HUES6 (cell line): Measurements from ENCODE around the gene USP32.

Source experiments
- H3K27ac ChIP-seq: 2 replicates; pipeline ENCODE4 v1.7.0; 2013; ENCODE audit warnings: low read depth, mild to moderate bottlenecking, low read length, inconsistent platforms
- H3K27me3 ChIP-seq: 2 replicates; pipeline ENCODE4 v1.6.1; 2013; ENCODE audit warnings: low read length; ENCODE audit not compliant: control insufficient read depth, insufficient read depth
- H3K36me3 ChIP-seq: 2 replicates; pipeline ENCODE4 v1.6.1; 2013; ENCODE audit warnings: low read length; ENCODE audit not compliant: control insufficient read depth, insufficient read depth
- H3K4me1 ChIP-seq: 2 replicates; pipeline ENCODE4 v1.6.1; 2013; ENCODE audit warnings: low read length; ENCODE audit not compliant: control insufficient read depth, insufficient read depth
- H3K4me3 ChIP-seq: 2 replicates; pipeline ENCODE4 v1.5.1; 2013; ENCODE audit warnings: low read depth, low read length
- H3K9ac ChIP-seq: one replicate; pipeline ENCODE4 v1.6.1; 2013; ENCODE audit warnings: mild to moderate bottlenecking, low read length
- H3K9me3 ChIP-seq: 2 replicates; pipeline ENCODE4 v1.6.1; 2013; ENCODE audit warnings: low read depth, low read length; ENCODE audit not compliant: control insufficient read depth, insufficient read depth

USP32 gene

DNA sequence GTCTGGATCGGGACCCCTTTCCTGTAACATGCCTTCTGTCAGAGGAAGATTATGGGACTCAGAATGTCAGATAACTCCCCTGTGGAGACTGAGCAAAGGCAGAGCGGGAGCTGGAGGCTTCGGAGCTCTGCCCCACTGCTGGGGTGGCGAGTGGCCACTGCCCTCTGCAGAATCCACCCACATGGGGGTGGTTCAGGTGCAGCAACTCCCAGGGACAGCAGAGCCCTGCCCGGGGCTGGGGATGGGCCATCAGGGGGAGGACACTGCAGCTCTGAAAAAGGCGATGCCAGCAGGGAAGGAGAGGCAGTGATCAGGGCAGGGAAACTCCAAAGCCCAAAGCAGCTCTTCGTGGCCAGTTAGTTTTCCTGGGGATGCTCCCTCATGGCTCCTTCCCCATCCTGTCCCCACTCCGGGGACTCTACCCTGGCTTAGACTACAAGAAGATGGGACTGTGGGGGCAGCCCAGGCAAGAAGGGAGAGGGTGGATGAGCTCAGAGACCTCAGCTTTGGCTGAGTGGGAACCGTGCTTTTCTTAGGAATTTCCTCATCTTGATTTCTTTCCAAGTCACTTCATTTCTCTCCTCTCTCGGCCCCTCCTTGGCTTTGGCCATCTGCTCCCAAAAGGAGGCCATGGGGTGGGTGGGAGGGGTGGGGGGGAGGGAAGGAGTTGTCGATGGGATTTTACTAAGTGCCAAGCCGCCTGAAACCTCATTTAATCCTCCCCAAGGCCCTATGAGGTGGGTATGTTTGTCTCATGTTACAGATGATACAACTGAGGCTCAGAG, 238.1 kb downstream of the USP32 start:
- Histone ChIP-seq H3K4me3 (no peak overlapping the region), H3K27ac (no peak overlapping the region), H3K36me3 (no peaks in the 10 kb centered on the region), H3K9me3 (no peaks in the 10 kb centered on the region), H3K4me1 (peaks cover 33% of the 10 kb centered on the region), H3K9ac (no peak overlapping the region), H3K27me3 (peaks cover 47% of the 10 kb centered on the region)

DNA sequence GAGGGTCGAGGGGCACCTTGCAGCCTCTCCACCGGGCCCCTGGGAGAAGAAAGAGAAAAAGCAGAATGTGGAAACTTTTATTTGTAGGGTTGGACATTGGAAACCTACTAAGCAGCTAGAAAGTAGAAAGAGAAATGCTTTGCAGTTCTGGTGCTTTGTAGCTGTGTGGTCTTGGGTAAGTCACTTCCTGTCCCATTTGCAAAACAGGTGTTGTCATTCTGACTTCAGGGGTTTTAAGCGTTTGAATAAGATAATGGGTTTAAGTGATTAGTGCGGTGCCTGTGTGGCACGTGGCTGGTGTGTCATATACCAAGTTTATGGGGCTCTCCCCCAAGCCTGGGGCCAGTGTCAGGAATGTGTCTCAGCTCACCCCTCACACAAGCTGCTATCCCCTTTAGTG, 240.6 kb downstream of the USP32 start:
- Histone ChIP-seq H3K27ac (no peak overlapping the region), H3K4me3 (peak overlapping the region; percentile 62; the same call in 1 of the 2 replicates), H3K36me3 (no peaks in the 10 kb centered on the region), H3K4me1 (peaks cover 23% of the 10 kb centered on the region), H3K27me3 (peaks cover 69% of the 10 kb centered on the region), H3K9me3 (no peaks in the 10 kb centered on the region), H3K9ac (no peak overlapping the region)

DNA sequence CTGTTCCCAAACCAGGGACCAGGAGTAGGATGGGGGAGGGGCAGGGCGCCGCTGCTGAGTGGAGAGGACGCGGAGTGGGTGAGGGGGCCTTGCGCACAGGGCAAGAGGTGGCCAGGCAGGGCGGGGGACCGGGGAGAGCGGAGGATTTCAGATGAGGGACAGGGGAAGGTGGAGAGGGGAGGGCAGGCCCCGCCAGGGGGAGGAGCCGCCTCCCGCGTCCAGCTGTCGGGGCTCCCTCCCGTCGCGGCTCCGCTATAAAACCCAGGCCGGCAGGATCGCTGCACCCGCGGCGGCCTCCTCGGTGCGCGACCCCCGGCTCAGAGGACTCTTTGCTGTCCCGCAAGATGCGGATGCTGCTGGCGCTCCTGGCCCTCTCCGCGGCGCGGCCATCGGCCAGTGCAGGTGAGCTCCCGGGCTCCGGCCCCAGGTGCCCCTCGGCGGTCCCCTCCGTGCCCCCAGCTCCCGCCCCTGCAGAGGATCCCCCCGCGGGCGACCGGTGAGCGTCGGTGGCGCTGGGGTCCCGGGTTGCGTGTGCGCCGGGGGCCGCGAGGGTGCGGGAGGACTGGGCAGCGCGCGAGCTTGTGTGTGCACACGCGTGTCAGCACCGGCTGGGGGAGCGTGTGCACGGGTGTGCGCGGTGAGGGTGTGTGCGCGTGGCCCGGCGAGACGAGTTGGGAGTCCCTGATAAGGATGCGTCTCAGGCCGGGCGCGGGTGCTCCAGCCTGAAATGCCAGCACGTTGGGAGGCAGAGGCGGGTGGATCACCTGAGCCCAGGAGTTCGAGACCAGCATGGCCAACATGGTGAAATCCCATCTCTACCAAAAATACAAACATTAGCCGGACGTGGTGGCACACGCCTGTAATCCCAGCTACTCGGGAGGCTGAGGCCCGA, 242.0 kb downstream of the USP32 start, which contains the start of gene CA4:
TSS of gene CA4 (plus strand) at position 283 of the 892 bp plus-strand sequence. CDS start at position 345, 62 bp downstream.
- Histone ChIP-seq H3K27me3 (peaks cover 83% of the 10 kb centered on the region), H3K9me3 (no peaks in the 10 kb centered on the region), H3K9ac (no peak within 1 kb of the TSS), H3K4me3 (peak within 1 kb of the TSS; percentile 62), H3K27ac (no peak within 1 kb of the TSS), H3K36me3 (no peaks in the 10 kb centered on the region), H3K4me1 (peaks cover 28% of the 10 kb centered on the region)

DNA sequence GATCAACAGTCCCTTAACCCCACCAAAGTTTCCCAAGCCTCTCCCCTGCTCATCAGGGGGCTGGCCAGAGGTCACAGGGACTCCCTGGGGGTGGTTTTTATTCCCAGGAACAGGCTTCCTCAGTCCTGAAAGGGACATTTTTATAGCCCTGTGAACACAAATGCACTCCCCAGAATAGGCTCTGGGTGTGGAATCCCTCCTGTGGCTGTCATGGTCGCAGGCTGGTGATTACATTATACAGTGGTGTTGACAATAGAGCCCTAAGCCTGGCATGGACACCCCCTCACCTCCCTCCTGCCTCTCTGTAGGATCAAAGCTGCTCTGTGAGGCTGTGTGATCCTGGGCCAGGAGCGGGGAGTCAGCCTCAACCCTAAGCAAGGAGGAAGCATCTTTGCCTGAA, 243.6 kb downstream of the USP32 start:
- H3K4me3 ChIP-seq = no peak overlapping the region
- no peak overlapping the region for H3K27ac ChIP-seq
- no peaks in the 10 kb centered on the region for H3K9me3 ChIP-seq
- no peak overlapping the region for H3K9ac ChIP-seq
- peaks cover 91% of the 10 kb centered on the region for H3K27me3 ChIP-seq
- peaks cover 32% of the 10 kb centered on the region for H3K4me1 ChIP-seq
- H3K36me3 ChIP-seq = no peaks in the 10 kb centered on the region

DNA sequence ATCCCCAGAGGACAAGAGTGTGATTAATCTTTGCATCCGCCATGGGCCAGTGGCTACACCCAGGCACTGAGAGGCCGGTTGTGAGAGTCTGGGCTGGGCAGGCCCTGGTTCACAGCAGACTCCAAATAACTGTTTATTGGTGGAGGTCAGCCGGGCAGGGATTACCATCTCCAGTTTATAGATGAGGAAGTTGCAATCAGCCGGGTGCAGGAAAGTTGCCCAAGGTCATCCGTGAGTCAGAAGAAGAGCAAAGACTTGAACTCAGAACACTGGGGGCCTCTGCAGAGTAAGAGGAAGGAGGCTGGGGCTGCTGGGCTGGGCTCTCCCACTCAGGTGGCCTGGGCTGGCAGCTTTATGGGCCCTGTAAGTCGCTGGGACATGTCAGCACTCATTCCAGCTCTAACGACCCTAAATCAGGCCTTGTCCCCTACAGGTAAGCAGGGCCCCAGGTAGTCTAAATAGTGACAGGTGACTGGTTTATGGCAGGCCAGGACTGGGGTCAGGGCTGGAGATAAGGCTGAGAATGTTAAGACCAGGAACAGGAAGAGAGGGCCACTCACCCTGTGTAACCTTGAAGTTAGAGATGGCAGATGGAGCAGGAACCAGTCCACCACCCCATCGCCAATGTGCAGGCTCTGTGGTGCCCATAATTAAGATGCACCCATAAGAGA, 244.2 kb downstream of the USP32 start:
- Histone ChIP-seq H3K4me3 (no peak overlapping the region), H3K36me3 (no peaks in the 10 kb centered on the region), H3K27me3 (peaks cover 93% of the 10 kb centered on the region), H3K4me1 (peaks cover 38% of the 10 kb centered on the region), H3K9ac (no peak overlapping the region), H3K27ac (no peak overlapping the region), H3K9me3 (no peaks in the 10 kb centered on the region)

DNA sequence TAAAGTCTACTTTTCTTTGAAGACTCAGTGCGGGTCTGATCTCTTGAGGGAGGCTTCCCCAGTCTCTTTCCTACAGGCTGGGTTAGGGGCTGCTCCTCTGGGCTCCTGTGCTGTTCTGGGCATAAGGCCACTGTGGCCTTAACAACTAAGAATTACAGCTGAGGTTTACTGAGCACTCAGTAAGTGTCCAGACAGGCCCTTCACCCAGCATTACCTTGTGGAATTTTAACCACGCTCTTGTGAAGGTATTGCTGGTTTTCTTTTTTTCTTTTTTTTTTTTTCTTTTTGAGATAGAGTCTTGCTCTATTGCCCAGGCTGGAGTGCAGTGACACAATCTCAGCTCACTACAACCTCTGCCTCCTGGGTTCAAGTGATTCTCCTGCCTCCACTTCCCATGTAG, 245.7 kb downstream of the USP32 start:
- no peak overlapping the region for H3K27ac ChIP-seq
- H3K4me3 ChIP-seq = no peak overlapping the region
- no peaks in the 10 kb centered on the region for H3K9me3 ChIP-seq
- no peaks in the 10 kb centered on the region for H3K36me3 ChIP-seq
- peaks cover 40% of the 10 kb centered on the region for H3K4me1 ChIP-seq
- H3K9ac ChIP-seq = no peak overlapping the region
- H3K27me3 ChIP-seq = peaks cover 92% of the 10 kb centered on the region

DNA sequence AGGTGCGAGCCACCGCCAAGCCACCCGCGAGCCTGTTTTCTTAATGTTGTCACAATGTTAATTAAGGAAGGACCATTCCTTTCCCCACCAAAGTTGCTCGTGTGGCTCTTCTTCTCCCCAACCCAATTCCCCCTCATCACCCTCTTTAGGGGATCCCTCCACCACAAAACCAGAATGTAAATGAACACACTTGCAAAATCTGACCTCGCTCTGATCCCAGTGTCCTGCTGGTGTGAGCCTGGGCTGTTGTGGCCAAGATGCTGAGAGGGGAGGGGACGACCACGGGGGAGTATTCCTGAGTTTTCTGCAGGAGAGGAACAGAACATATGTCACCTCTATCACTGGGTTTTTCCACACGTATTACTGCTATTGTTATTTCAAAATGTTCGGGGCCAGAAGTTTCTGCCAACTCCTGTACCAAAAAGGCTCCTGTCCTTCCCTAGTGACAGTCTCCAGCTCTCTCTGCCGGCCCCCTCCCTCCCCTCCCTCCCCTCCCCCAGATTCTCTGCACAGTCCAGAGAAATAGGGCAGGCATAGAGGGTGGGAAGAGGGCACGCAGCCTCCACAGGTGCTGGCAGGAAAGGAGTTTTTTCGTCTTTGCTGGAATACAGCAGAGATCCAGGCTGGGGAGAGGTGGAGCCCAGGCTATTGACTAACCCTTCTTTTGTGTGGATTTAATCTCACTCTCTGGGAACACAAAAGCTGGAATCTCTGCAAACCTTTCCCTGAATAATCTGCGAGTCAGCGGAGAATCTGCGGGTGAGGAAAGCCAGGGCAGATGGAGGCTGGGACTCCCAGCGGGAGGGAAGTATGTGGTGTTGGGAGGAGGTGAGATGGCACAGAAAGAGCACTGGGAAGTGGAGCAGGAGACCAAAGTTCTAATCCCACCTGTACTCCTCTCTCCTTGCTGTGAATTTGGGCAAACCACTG, 246.7 kb downstream of the USP32 start:
- Histone ChIP-seq H3K27ac (no peak overlapping the region), H3K27me3 (peaks cover 92% of the 10 kb centered on the region), H3K4me1 (peaks cover 44% of the 10 kb centered on the region), H3K4me3 (no peak overlapping the region), H3K9ac (no peak overlapping the region), H3K9me3 (no peaks in the 10 kb centered on the region), H3K36me3 (no peaks in the 10 kb centered on the region)

DNA sequence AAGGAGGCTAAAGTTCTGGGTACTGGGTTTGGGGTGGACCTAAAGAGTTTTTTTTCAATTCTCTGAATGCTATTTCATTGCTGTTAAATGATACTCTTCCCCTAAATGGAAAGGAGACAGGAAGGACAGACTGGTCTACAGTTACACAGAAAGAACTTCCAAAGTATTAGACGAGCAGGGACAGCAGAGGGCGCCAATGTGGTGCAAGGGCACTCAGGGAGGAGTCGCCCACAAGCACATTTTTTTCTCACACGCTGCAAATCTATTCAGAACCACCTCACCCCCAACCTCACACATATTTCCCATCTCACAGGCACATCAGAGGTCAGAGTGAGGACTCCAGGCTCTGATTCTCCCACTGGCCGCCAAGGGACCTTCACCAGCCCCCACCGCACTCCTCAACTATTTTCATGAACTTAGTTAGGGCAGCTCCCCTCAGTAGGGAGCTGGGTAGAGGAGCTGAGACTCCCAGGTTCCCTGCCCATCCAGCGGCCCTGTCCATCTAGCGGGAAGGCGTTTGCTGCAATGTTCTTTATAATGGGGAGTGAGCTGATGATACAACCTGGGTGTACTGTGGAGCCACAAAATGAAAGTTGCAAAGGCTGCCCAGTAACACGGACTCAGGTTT, 248.9 kb downstream of the USP32 start:
- peaks cover 92% of the 10 kb centered on the region for H3K27me3 ChIP-seq
- 0 out of 2 replicates have a peak overlapping the region, but pooled peaks have one; percentile 20 for H3K27ac ChIP-seq
- peaks cover 40% of the 10 kb centered on the region for H3K4me1 ChIP-seq
- H3K9ac ChIP-seq = peak overlapping the region; percentile 65
- no peaks in the 10 kb centered on the region for H3K9me3 ChIP-seq
- H3K4me3 ChIP-seq = peak overlapping the region; percentile 67
- H3K36me3 ChIP-seq = no peaks in the 10 kb centered on the region

DNA sequence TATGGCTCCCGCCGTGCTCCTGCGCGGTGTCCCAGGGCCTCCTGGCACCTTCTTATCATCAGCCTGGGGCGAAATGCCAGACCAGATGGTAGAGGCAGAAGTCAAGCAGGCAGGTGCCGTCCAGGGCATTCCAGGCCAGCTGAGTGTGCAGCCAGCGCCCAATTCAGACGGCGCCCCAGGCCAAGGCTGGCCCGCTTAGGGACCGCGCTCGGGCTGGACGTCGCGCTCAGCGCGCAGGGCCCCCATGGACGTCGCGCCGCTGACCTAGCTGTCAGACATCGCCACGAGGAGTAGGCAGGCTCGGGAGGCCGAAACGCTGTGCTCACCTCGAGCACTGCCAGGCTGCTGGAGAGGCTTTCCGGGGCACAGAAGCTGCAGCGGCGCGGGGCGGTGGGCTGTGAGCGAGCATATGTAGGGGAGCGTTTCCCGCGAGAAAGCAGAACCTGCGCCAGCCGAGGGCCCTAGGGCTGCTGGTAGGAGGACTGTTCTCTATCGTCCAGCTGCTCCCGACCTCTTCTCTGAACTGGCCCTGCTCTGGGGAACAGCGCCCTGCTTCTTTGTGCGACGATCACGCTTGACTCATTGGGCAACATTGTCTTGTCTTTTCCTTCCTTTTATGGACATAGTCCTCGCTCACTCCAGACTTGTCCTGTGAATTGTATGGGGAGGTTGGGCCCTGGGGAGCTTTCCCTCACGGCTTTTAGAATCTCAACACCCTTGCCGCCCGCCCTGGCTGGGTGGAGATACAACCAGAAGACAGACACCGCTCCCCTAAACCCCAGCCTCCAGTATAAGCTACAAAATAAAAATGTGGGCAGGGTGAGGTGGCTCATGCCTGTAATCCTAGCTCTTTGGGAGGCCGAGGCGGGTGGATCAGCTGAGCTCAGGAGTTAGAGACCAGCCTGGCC, 250.6 kb downstream of the USP32 start:
- peaks cover 93% of the 10 kb centered on the region for H3K27me3 ChIP-seq
- H3K9me3 ChIP-seq = no peaks in the 10 kb centered on the region

More for the DNA sequence above, 250.6 kb downstream of the USP32 start:
- H3K4me1 ChIP-seq = peaks cover 40% of the 10 kb centered on the region
- H3K9ac ChIP-seq = peak overlapping the region; percentile 43
- peak overlapping the region; percentile 67 for H3K4me3 ChIP-seq
- no peaks in the 10 kb centered on the region for H3K36me3 ChIP-seq
- H3K27ac ChIP-seq = no peak overlapping the region
